Osteoblast (primary cell): ENCODE data around the gene CAPZB. TPM values are rescaled to one million over a fixed set of nuclear protein-coding genes. Genes with fewer than 3 reads are reported as not detected.

Source experiments
- DNase-seq: peaks from one replicate; pipeline ENCODE4 v3.0.0; 2011; ENCODE audit warnings: low spot score, mixed read lengths; ENCODE audit not compliant: insufficient read length; ENCODE audit errors: missing footprints
- H2AFZ ChIP-seq: 2 replicates; pipeline ENCODE4 v1.6.0; 2011; ENCODE audit warnings: mild to moderate bottlenecking, low read length
- H3K27ac ChIP-seq: 2 replicates; pipeline ENCODE4 v1.5.1; 2011; ENCODE audit warnings: mild to moderate bottlenecking, low read depth, low read length, moderate library complexity
- H3K27me3 ChIP-seq: 2 replicates; pipeline ENCODE4 v1.6.0; 2012; ENCODE audit warnings: mild to moderate bottlenecking, control low read depth, inconsistent platforms, low read length, moderate library complexity; ENCODE audit not compliant: insufficient read depth
- H3K36me3 ChIP-seq: 2 replicates; pipeline ENCODE4 v1.5.1; 2011; ENCODE audit warnings: mild to moderate bottlenecking, low read length, control low read depth, moderate library complexity; ENCODE audit not compliant: insufficient read depth
- H3K4me1 ChIP-seq: 2 replicates; pipeline ENCODE4 v1.5.1; 2011; ENCODE audit warnings: mild to moderate bottlenecking, low read length, control low read depth, moderate library complexity; ENCODE audit not compliant: insufficient read depth
- H3K4me2 ChIP-seq: 2 replicates; pipeline ENCODE4 v1.6.0; 2011; ENCODE audit warnings: mild to moderate bottlenecking, low read length; ENCODE audit not compliant: insufficient read depth
- H3K4me3 ChIP-seq: fragments of 200-600 bp; sonication (generic); 3 replicates; pipeline ENCODE4 v1.5.1; 2012; ENCODE audit warnings: mild to moderate bottlenecking, low read length, inconsistent platforms; ENCODE audit not compliant: insufficient read depth
- H3K79me2 ChIP-seq: 2 replicates; pipeline ENCODE4 v1.6.0; 2012; ENCODE audit warnings: mild to moderate bottlenecking, low read length, control low read depth, inconsistent platforms; ENCODE audit not compliant: insufficient read depth
- H3K9me3 ChIP-seq: 2 replicates; pipeline ENCODE4 v1.5.1; 2011; ENCODE audit warnings: low read depth, low read length, control low read depth
- H4K20me1 ChIP-seq: 2 replicates; pipeline ENCODE4 v1.6.0; 2012; ENCODE audit warnings: mild to moderate bottlenecking, low read length, control low read depth; ENCODE audit not compliant: insufficient read depth
- total RNA-seq: library from RNA; depleted of rRNA; stranded (reverse); fragments of >200 nt; gene quantifications from 2 replicates; pipeline ENCODE4 v1.2.3, GENCODE V29; 2012
- TF ChIP-seq, protein P1 (sequence below): IDR thresholded peaks from 2 replicates; pipeline ENCODE4 v1.5.1; 2011; ENCODE audit warnings: mild to moderate bottlenecking, low read depth, low read length, moderate library complexity; ENCODE audit errors: extremely low read depth

Gene CAPZB
- total RNA-seq, 1 donor: 217 TPM

DNA sequence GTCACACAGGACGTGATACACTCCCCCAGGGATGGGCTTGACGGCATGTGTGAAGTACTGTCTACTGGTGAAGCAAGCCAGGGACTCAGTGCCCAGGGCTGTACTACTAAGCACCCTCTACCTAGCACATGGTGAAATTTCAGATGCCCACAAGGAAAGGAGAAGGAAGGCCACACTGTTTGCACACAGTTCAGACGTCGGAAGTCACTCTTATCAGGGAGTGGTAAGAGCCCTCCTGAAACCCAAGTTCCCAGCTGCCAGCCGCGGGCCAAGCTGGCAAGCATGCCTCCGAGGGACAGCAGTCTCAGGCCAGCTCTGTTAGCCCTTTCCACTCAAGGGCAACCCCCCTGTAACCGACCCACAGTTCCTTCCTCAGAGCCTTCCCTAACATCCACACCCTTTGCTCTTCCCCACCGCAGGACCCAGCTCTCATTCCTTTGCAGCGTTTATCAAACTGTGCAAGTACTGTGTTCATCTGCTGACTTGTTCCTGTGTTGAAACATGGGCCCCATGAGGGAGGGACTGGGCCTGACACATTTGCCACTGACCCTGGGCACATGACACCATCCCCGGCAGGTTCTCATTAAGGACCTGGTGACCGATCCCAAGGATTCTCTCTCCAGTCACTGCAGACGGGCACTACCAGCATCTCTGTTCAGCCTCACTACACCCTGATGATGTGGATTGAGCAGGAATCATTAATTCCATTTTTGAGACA, 114.7 kb downstream of the CAPZB start:
- no peaks in the 10 kb centered on the region for H3K27me3 ChIP-seq
- peaks cover 88% of the 10 kb centered on the region for H3K79me2 ChIP-seq
- no peak overlapping the region for H3K4me2 ChIP-seq
- no peaks in the 10 kb centered on the region for H3K9me3 ChIP-seq
- H2AFZ ChIP-seq: no peak overlapping the region
- DNase-seq: peak; percentile 60
- H4K20me1 ChIP-seq: peaks cover 78% of the 10 kb centered on the region
- no peak overlapping the region for H3K27ac ChIP-seq
- TF ChIP-seq, protein P1, sequence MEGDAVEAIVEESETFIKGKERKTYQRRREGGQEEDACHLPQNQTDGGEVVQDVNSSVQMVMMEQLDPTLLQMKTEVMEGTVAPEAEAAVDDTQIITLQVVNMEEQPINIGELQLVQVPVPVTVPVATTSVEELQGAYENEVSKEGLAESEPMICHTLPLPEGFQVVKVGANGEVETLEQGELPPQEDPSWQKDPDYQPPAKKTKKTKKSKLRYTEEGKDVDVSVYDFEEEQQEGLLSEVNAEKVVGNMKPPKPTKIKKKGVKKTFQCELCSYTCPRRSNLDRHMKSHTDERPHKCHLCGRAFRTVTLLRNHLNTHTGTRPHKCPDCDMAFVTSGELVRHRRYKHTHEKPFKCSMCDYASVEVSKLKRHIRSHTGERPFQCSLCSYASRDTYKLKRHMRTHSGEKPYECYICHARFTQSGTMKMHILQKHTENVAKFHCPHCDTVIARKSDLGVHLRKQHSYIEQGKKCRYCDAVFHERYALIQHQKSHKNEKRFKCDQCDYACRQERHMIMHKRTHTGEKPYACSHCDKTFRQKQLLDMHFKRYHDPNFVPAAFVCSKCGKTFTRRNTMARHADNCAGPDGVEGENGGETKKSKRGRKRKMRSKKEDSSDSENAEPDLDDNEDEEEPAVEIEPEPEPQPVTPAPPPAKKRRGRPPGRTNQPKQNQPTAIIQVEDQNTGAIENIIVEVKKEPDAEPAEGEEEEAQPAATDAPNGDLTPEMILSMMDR: no peak
- no peak overlapping the region for H3K4me3 ChIP-seq
- H3K36me3 ChIP-seq: peaks cover 51% of the 10 kb centered on the region
- peaks cover 17% of the 10 kb centered on the region for H3K4me1 ChIP-seq

- TF ChIP-seq, protein P1: no peak
- DNase-seq: peak; percentile 55
- Histone ChIP-seq H3K4me1 (peaks cover 7% of the 10 kb centered on the region), H2AFZ (no peak overlapping the region), H3K9me3 (no peaks in the 10 kb centered on the region), H3K27me3 (no peaks in the 10 kb centered on the region), H3K36me3 (peaks cover 46% of the 10 kb centered on the region), H3K4me3 (no peak overlapping the region), H4K20me1 (peaks cover 74% of the 10 kb centered on the region), H3K79me2 (peaks cover 87% of the 10 kb centered on the region), H3K27ac (no peak overlapping the region), H3K4me2 (no peak overlapping the region)
Observed at GRCh38 chr1:19369396-19370090, 115.8 kb downstream of the CAPZB start.

- peaks cover 4% of the 10 kb centered on the region for H3K4me1 ChIP-seq
- H3K27ac ChIP-seq: no peak overlapping the region
- H3K36me3 ChIP-seq: peaks cover 42% of the 10 kb centered on the region
- H4K20me1 ChIP-seq: peaks cover 73% of the 10 kb centered on the region
- H3K4me3 ChIP-seq: no peak overlapping the region
- no peaks in the 10 kb centered on the region for H3K27me3 ChIP-seq
- H3K79me2 ChIP-seq: peaks cover 87% of the 10 kb centered on the region
- DNase-seq: peak; percentile 60
- TF ChIP-seq, protein P1: no peak
- no peak overlapping the region for H3K4me2 ChIP-seq
- no peaks in the 10 kb centered on the region for H3K9me3 ChIP-seq
- H2AFZ ChIP-seq: no peak overlapping the region
Observed at GRCh38 chr1:19368964-19369363, 116.4 kb downstream of the CAPZB start.

GRCh38 chr1:19368050-19368449, 117.3 kb downstream of the CAPZB start:
- peaks cover 76% of the 10 kb centered on the region for H4K20me1 ChIP-seq

More at GRCh38 chr1:19368050-19368449, 117.3 kb downstream of the CAPZB start:
- Histone ChIP-seq H3K27me3 (no peaks in the 10 kb centered on the region), H3K4me2 (no peak overlapping the region), H3K27ac (peak overlapping the region; percentile 12), H3K4me3 (no peak overlapping the region), H3K4me1 (peaks cover 4% of the 10 kb centered on the region), H2AFZ (no peak overlapping the region), H3K9me3 (no peaks in the 10 kb centered on the region), H3K36me3 (peaks cover 36% of the 10 kb centered on the region), H3K79me2 (peaks cover 87% of the 10 kb centered on the region)
- TF ChIP-seq, protein P1: no peak
- no peak for DNase-seq
